OCI-LY7 (cell line): ENCODE results near the gene CRYBG2.

ENCODE experiments used
- EZH2phosphoT487 ChIP-seq: fragments of 200-600 bp; sonication (generic); IDR thresholded peaks from 2 replicates; pipeline ENCODE4 v1.6.1; 2018; ENCODE audit warnings: low read depth, borderline replicate concordance, mild to moderate bottlenecking, mixed run types, antibody characterized with exemption, low read length, moderate library complexity, mixed read lengths
- TF ChIP-seq, protein P1 (sequence below): fragments of 200-600 bp; sonication (generic); conservative IDR thresholded peaks from 2 replicates; pipeline ENCODE4 v1.5.1; 2014; ENCODE audit warnings: mild to moderate bottlenecking, antibody characterized with exemption, low read length, moderate library complexity, mixed read lengths

DNA sequence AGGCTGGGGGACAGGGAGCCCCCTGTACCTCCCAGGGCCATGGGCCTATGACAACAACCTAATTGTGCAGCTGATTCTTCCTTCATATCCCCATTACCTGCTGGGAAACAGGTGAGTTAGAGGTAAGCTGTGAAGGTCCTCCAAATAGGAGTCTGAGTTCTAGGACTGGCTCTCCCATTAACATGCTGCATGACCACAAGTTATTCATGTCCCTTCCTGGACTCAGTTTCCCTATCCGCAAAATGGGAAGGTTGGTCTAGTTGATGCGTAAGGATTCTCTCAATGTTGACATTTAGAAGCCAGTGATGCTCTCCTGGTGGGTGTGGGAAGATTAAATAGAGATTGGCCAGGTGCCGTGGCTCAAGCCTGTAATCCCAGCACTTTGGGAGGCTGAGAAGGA lies 14.6 kb upstream of the CRYBG2 start:
- TF ChIP-seq, protein P1, sequence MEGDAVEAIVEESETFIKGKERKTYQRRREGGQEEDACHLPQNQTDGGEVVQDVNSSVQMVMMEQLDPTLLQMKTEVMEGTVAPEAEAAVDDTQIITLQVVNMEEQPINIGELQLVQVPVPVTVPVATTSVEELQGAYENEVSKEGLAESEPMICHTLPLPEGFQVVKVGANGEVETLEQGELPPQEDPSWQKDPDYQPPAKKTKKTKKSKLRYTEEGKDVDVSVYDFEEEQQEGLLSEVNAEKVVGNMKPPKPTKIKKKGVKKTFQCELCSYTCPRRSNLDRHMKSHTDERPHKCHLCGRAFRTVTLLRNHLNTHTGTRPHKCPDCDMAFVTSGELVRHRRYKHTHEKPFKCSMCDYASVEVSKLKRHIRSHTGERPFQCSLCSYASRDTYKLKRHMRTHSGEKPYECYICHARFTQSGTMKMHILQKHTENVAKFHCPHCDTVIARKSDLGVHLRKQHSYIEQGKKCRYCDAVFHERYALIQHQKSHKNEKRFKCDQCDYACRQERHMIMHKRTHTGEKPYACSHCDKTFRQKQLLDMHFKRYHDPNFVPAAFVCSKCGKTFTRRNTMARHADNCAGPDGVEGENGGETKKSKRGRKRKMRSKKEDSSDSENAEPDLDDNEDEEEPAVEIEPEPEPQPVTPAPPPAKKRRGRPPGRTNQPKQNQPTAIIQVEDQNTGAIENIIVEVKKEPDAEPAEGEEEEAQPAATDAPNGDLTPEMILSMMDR = no peak
- no peak for TF ChIP-seq EZH2phosphoT487
